Breast epithelium (tissue), 4 donors: ENCODE data around the gene PDK1. TPM values are rescaled to one million over a fixed set of nuclear protein-coding genes. Genes with fewer than 3 reads are reported as not detected.

Experiments
- DNase-seq, 2 donors: peaks; one replicate each; pipeline ENCODE4 v3.0.0-alpha.2; 2019; ENCODE audit warnings: low spot score in 2 of 2
- H3K27ac ChIP-seq, 2 donors: fragments of 200-600 bp; sonication (generic) in 1 of 2; one replicate each; pipeline ENCODE4 v1.5.1; 2016 to 2019; ENCODE audit warnings: mild to moderate bottlenecking in 1 of 2
- H3K27me3 ChIP-seq, 2 donors: fragments of 200-600 bp; sonication (generic) in 1 of 2; one replicate each; pipeline versions ENCODE4 v1.5.1 to v1.6.0; 2017 to 2019; ENCODE audit warnings: control low read depth in 1 of 2, mild to moderate bottlenecking in 1 of 2
- H3K36me3 ChIP-seq: fragments of 200-600 bp; one replicate; pipeline ENCODE4 v1.5.1; 2019
- H3K4me1 ChIP-seq, 2 donors: fragments of 200-600 bp; sonication (generic); one replicate each; pipeline ENCODE4 v1.5.1; 2016 to 2019; ENCODE audit warnings: control low read depth in 1 of 2
- H3K4me3 ChIP-seq, 3 donors: fragments of 200-600 bp; sonication (generic); 1 replicate in 2 of 3; 2 replicates in 1 of 3; pipeline ENCODE4 v1.5.1; 2016 to 2019; ENCODE audit warnings: mild to moderate bottlenecking in 3 of 3, moderate library complexity in 2 of 3
- H3K9me3 ChIP-seq, 2 donors: fragments of 200-600 bp; sonication (generic) in 1 of 2; one replicate each; pipeline ENCODE4 v1.5.1; 2016 to 2019; ENCODE audit warnings: control low read depth in 1 of 2
- CTCF ChIP-seq, 3 donors: fragments of 450-650 bp; IDR thresholded peaks; one replicate each; pipeline ENCODE4 v1.5.1; 2016 to 2017; ENCODE audit warnings: antibody characterized with exemption in 3 of 3, mild to moderate bottlenecking in 3 of 3, moderate library complexity in 3 of 3
- POLR2A ChIP-seq: fragments of 450-650 bp; IDR thresholded peaks from one replicate; pipeline ENCODE4 v1.6.1; 2016; ENCODE audit warnings: antibody characterized with exemption, mild to moderate bottlenecking, moderate library complexity
- POLR2AphosphoS5 ChIP-seq, 3 donors: sonication (generic); formaldehyde crosslinking; IDR thresholded peaks; one replicate each; pipeline ENCODE4 v1.6.1; 2017; ENCODE audit warnings: antibody characterized with exemption in 3 of 3
- intact Hi-C: fragments of 100-400 bp; cut with DNase I; formaldehyde crosslinking; loops from one replicate; pipeline ENCODE4 v1.15.1; 2023; ENCODE audit warnings: low total_unique reads
- total RNA-seq, 3 donors: library from RNA; depleted of rRNA; stranded (reverse); fragments of >200 nt; gene quantifications; one replicate each; pipeline ENCODE4 v1.1.0, GENCODE V29; 2016

Gene PDK1
- total RNA-seq, 3 donors from 2014 or later, result 19.0 to 20.0 (median 19.0) TPM

- no peak overlapping the region for H3K4me3 ChIP-seq
- TF ChIP-seq POLR2A, result no peak
- TF ChIP-seq CTCF (IDR thresholded peaks at IDR 0.05), result no peak
- TF ChIP-seq POLR2AphosphoS5 (IDR thresholded peaks at IDR 0.05), result no peak
- no peaks in the 10 kb centered on the region for H3K36me3 ChIP-seq
- no peaks in the 10 kb centered on the region for H3K9me3 ChIP-seq
- no peak overlapping the region for H3K27ac ChIP-seq
- intact Hi-C loops, result no loop called here
- no peak for DNase-seq
- H3K4me1 ChIP-seq, result no peaks in the 10 kb centered on the region
- H3K27me3 ChIP-seq, result no peaks in the 10 kb centered on the region
These were observed 59.9 kb downstream of the PDK1 start for GRCh38 chr2:172615727-172616261.

GRCh38 chr2:172617115-172617514 is 61.2 kb downstream of the PDK1 start:
- Histone ChIP-seq H3K4me3 (no peak overlapping the region), H3K36me3 (no peaks in the 10 kb centered on the region), H3K4me1 (no peaks in the 10 kb centered on the region), H3K9me3 (no peaks in the 10 kb centered on the region), H3K27ac (no peak overlapping the region), H3K27me3 (no peaks in the 10 kb centered on the region)
- intact Hi-C loops, result no loop called here
- no peak for DNase-seq
- TF ChIP-seq CTCF (IDR thresholded peaks at IDR 0.05), result no peak

- no peak for TF ChIP-seq POLR2A
- TF ChIP-seq CTCF (IDR thresholded peaks at IDR 0.05), result no peak
- no peak for TF ChIP-seq POLR2AphosphoS5 (IDR thresholded peaks at IDR 0.05)
- no peak for DNase-seq
- no peak overlapping the region for H3K27ac ChIP-seq
These were observed 67.5 kb downstream of the PDK1 start for GRCh38 chr2:172623249-172623965.

GRCh38 chr2:172624996-172625395 is 69.1 kb downstream of the PDK1 start:
- Histone ChIP-seq H3K36me3 (no peaks in the 10 kb centered on the region), H3K27ac (no peak overlapping the region), H3K27me3 (no peaks in the 10 kb centered on the region), H3K9me3 (no peaks in the 10 kb centered on the region), H3K4me1 (no peaks in the 10 kb centered on the region), H3K4me3 (no peak overlapping the region)
- intact Hi-C loops, result no loop called here
- no peak for DNase-seq
- TF ChIP-seq POLR2A (no peak), POLR2AphosphoS5 (IDR thresholded peaks at IDR 0.05) (no peak), CTCF (IDR thresholded peaks at IDR 0.05) (no peak)

More at GRCh38 chr2:172623249-172623965, 67.5 kb downstream of the PDK1 start:
- intact Hi-C loops, result no loop called here
- Histone ChIP-seq H3K36me3 (no peaks in the 10 kb centered on the region), H3K4me3 (no peak overlapping the region), H3K9me3 (no peaks in the 10 kb centered on the region), H3K4me1 (no peaks in the 10 kb centered on the region), H3K27me3 (no peaks in the 10 kb centered on the region)

- intact Hi-C loops, result no loop called here
- Histone ChIP-seq H3K27ac (no peak overlapping the region), H3K9me3 (no peaks in the 10 kb centered on the region), H3K4me1 (no peaks in the 10 kb centered on the region), H3K36me3 (no peaks in the 10 kb centered on the region), H3K4me3 (no peak overlapping the region), H3K27me3 (no peaks in the 10 kb centered on the region)
- TF ChIP-seq POLR2AphosphoS5 (IDR thresholded peaks at IDR 0.05) (no peak), CTCF (IDR thresholded peaks at IDR 0.05) (no peak), POLR2A (no peak)
- no peak for DNase-seq
These were observed 71.3 kb downstream of the PDK1 start for GRCh38 chr2:172627181-172627580.
